Myocyte (in vitro differentiated cells): ENCODE measurements around the gene ADAMTSL5. TPM values are rescaled to one million over a fixed set of nuclear protein-coding genes. Genes with fewer than 3 reads are reported as not detected.
"Not testable (repeated sequence)": the region's sequence is repeated elsewhere in the genome, so short reads cannot be mapped to it uniquely, and the experiment has no call there.

Experiments used
- DNase-seq: peaks from one replicate; pipeline ENCODE4 v3.0.0-alpha.2; 2012; ENCODE audit warnings: low read depth
- total RNA-seq: library from RNA; depleted of rRNA; stranded (reverse); fragments of >200 nt; gene quantifications from 2 replicates; pipeline ENCODE4 v1.2.3, GENCODE V29; 2014

ADAMTSL5 gene
- total RNA-seq, 1 donor from 2014 or later = 9.8 TPM

DNA sequence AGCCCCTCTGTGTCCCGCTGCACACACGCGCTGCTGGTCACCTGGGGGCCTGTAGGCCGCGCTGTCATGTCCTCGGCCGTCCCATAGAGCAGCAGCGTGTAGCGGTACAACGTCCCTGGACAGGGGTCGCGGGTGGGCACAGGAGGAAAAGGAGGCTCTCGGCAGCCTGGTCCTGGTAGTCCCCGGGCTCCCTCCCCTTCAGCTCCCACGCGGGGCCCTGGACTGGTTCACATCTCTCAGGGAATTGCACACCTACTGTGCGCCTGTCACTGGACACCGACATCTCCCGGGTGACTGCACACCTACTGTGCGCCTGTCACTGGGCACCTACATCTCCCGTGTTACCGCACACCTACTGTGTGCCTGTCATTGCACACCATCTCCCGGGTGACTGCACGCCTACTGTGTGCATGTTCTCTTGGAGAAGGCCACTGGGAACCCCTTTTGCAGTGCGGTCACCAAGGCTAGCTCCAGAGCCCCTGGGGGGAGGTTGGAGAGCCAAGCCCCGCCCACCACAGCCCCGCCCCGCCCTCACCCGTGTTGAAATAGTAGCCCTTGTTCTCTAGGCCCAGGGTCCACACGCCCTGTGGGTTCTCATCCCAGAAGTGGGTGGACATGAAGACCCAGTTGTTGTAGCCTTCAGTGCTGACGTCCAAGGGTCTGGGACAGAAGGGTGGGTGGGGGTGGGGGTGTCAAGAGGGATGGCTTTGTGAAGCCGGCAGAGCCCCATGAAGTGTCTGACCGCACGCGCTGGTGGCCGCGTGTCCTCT lies 30.3 kb downstream of the ADAMTSL5 start:
- DNase-seq = no peak

DNA sequence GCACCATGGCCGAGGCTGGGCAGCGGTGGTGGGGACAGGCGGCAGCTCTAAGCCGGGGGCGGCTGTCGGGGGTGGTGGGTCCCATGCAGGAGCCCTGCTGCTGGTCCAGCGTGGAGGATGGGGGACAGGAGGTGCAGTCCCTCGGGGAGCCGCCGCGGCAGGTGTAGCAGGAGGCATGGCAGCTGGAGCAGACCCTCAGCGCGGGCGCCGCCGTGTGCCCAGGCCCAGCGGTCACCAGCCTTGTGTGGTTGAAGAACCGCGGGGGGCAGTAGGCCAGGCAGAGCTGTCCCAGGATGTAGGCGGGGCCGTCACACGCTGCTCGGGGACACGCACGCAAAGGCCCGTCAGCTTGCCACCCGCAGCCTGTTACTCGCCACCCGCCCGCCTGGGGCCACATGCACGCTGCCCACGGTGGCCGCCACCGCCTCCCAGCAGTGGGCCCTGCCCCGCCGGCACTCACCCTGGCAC lies 30.9 kb downstream of the ADAMTSL5 start:
- DNase-seq = no peak

DNA sequence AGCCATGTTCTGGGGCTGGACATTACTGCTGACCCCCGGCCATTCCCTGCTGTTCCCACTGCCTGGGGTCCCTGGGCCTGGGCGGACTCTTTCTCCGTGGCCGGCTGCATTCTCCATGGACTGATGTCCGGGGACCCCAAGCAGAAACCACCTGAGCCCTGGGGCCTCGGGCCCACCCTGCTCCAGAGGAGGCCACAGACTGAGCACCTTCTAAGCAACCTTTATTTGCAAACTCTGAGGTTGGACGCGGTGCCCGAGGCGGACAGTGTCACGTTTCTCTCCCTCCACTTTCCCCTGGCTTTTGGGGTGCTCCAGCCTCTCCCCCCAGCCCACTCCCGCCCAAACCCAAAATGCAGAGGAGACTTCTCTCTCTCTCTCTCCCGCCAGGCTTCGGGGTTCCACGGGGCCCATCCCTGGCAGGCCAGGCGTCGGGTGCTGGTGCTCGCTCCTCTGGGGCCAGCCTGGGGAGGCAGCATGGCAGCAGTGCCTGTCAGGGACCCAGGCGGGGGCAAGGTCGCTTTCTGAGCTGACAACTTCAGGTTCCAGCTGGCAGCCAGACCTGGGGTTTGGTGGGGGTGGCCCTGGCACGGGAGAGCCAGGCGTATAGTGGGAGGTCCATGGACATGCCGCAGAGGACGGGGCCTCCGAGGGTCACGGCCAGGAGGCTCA lies 31.5 kb downstream of the ADAMTSL5 start:
- DNase-seq = no peak

DNA sequence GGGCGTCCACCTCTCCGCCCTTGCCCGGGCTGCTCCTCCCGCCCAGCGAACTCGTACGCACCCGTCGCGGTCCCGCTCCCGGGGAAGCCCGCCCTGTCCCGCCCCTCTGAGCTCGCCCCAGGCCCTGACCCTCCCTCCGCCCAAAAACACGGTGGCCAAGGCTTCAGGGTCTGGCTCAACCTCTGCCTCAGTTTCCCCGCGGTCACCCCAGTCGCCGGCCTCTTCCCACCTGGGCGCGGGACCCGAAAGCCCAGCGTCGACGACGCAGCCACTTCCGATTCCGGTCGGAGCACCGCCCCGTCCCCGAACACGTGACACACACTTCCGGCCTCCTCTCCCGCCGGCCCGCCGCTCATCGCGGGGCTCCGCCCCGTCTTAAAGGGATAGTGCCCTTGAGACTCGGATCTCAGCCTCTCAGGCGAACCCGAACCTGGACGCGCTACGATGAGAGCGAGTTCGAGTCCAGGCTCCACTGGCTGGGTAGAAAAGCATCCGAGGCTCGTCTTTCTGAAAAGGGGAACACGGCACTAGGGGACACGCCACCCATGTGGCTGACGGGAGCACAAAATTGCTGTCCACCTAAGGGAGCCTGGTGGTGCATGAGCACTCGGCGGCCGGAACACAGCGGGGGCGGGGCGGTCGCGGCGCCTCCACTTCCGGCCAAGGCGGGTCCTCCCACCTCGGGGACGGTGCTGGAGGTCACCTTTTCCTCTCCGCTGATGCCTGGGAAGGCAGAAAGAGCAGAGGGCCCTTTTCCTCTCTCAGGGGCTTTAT lies 33.7 kb downstream of the ADAMTSL5 start, which contains the start of gene C19orf25:
Gene C19orf25 (minus strand): TSS at position 282 of the 774 bp plus-strand sequence. CDS start 312 bp downstream, outside the sequence.
- DNase-seq = peak; percentile 93

DNA sequence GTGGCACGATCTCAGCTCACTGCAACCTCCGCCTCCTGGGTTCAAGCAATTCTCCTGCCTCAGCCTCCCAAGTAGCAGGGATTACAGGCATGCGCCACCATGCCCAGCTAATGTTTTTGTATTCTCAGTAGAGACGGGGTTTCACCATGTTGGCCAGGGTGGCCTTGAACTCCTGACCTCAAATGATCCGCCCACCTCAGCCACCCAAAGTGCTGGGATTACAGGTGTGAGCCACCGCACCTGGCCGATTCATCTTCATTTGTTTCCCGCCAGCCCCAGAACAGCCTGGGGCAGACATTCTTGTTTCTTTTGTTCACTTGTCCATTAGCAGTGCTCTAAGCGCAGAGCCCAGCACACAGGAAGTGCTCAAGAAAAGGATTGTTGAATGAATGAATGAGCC lies 35.8 kb downstream of the ADAMTSL5 start:
- DNase-seq = not testable (repeated sequence)

DNA sequence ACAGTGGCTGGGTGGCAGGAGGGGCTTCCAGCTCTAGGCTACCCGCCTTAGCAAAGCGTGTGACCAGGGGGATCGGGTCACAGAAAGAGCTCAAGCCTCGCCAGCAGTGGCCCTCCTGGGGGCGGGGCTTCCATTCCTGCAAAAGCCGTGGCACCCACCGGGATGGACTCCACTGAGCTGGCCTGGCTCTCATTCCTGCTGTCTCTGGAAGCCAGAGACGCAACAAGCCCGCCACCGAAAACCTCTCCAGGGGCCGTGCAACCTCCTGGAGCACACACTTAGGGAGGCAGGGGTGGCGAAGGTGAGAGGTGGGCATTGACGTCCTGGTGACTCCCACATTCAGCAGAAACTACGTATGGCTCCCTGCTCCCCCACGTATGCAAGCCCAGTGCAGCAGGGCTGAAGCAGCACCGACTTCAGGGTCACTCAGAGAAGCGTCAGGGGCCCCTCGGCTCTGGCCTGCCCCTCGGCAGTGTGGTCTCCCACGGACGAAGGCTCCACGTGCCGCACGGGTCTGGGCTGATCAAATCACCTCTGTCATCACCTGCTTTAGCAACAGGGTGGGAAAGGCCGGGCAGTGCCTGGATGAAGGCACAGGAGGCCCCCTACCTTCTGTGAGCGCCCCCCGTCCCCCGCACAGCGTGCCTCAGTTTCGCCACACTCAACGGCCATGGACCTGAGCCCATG lies 36.9 kb downstream of the ADAMTSL5 start:
- DNase-seq = no peak

DNA sequence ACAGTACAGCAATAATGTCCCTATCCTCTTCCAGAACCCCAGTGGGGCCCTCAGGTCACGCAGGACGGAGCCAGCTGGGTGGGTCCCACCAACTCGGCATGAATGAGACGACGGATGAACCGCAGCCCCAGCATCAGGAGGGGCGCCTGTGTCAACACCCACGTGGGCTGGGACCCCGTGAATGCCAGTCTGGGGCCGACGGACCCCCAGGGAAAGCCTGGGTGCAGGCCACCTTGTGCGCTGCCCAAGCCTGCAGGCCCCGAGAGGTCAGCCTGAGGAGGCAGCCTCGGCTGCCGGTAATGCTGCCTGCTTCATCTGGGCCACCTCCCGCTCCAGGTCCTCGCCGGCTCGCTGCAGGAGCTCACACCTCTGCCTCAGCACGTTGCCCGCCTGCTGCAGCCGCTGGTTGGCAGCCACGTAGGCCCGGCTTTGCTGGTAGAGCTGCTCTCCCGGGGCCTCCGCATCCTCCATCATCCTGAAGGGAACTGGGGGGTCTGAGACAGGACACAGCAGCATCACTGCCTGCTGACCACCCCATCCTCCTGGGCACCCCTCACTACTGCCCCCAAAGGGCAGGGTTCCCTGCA lies 38.0 kb downstream of the ADAMTSL5 start:
- no peak for DNase-seq

DNA sequence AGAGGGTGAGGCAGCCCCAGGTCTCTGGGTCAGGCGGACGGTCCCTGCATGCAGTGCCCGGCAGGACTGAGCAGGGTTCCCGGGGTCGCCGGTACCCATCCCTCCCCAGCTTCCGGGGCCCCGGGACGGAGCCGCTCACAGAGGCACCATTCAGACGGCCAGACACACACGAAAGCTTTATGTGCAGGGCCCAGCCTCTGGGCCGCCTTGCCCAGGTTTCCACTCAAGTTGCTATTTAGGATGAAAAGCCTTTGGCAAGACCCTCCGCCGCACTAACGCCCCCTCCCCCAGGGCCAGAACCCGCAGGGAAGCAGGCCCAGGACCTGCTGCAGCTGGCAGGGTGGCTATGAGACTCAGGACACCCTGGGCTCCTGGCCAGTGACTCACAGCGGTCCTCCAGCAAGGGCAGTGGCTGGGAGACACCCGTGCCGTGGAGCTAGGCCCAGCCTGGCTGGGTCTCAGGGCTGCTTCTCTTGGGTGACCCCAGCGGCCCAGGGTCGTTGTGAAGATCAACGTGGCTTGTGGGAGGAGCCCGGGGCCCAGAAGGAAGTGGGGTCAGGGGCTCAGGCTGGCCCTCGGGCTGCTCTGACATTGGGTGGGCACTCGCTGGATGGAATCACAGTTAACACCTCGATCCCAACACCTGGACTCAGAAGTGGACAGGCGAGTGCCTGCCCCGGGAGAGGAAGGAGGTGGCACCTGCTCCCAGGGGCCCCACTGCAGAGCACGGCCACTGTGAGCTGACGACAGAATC lies 38.6 kb downstream of the ADAMTSL5 start:
- DNase-seq = peak; percentile 44

DNA sequence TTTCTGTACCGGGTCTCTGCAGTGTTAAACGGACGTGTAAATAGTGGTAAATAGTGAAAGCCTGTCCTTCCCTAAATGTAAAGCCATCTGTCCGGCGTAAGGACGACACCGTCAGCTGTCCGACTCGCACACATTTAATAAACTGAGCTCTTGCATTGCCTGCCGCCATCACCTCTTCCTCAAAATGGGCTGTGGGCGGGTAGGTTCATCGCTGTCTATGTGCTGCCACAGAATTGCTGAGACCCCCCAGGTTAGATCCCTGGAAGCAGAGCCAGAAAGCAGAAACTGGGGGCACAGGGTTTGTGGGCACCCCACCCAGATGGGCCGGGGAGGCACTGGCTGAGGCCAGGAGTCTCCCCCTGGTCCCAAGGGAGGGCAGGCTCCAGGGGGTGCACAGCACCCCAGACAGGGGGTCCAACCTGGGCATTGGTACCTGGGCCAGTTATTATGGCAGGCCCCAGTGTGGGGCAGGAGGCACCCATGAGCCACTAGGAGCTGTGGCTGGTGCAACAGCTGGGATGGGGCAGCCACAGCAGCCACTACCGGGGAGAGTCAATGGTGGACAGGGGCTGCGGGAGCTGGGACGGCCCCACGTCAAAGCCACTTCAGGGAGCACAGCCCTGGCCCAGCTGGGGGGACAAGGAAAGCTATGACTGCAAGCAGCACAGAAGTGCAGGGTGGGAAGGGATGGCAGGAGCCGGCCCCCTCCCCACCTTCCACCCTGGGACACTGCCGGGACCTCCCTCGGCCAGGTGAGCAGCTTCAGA lies 39.6 kb downstream of the ADAMTSL5 start:
- DNase-seq = no peak

DNA sequence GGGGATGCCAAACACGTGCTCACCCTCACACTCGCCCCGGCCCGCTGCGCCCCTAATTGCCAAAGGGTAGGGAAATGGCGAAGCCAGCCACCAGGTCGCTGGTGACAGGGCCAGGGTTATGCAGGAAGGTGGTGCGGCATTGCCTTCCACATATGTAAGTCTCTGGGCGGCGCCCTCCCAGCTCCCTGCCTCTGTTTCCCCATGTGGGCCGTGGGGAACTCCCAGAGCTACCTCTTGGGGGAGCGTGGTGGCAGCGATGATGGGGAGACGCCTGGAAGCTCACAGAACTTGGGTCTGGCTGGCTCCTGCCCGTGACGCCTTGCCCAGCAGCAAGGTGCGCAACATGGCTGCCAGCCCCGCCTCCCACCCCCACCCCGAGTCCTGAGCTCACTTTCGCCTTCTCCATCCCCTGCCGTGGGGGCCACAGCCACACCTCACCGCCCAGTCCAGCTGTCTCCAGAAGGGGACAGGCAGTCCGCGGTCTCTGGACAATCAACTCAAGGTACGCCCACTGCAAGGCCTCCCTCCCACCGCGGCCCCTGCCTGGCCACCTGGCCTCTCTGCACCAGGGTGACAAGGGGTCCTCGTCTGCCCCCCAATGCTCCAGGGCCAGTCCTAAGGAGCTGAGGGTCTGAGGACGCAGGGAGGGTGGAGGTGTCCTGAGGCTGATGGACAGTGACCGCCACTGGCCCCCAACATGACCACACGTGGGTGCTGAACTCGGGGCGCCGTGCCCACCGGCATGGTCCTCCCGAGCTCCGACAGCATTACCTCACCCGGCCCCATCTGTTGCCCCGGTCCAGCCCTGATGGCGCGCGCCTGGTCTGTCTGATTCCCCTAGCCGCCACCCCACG lies 40.4 kb downstream of the ADAMTSL5 start:
- DNase-seq = no peak

DNA sequence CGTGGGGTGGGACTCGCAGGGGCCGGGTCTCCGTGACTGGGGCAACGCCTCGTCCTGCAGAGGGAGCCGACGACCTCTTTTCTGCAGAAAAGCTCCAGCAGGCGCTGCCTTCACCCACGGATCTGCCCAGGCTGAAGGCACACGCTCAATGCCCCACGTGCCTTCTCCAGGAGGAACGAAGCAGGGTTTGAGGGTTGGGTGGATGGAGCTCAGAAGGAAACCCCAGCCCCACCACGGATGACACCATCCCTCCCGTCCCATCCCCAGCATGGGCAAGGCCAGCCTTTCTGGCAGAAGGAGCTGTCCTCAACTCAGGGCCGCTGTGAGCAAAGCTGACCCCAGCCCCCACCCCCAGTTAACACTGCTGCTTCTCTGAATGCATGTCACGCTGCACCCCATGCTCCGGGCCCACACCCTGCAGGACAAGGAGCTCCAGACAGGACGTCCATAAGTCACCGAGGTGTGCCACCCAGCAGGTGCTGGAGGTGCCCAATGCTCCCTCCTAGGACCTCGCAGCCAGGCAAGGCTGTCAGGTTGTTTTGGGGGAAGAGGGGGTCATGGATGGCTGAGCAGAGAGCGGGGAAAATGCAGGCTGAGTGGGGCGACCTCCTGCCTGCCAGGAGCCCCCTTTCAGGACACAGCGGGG lies 41.2 kb downstream of the ADAMTSL5 start:
- no peak for DNase-seq

DNA sequence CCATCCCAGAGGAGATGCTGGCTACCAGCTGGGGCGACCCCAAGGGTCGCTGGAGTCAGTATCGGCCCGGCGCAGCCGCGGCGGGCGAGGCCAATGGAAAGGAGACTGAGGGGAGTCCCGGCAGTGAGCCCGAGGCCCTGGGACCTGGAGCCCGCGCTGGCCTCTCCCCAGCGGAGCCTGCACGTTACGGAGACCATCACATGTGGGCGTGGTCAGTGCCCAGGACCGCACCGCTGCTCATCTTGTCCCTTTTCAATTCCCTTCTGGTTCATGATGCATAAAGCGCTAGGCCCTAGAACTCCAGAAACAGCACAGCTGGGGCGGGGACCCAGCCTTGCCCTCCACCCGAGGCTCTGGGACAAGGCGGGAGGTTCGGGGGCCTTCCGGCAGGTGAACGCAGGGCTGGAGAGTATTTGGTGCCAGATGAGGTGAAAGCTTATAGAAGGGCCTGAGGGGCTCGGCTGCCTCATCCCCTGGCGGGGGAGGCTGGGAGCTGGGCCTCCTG lies 41.8 kb downstream of the ADAMTSL5 start:
- no peak for DNase-seq

DNA sequence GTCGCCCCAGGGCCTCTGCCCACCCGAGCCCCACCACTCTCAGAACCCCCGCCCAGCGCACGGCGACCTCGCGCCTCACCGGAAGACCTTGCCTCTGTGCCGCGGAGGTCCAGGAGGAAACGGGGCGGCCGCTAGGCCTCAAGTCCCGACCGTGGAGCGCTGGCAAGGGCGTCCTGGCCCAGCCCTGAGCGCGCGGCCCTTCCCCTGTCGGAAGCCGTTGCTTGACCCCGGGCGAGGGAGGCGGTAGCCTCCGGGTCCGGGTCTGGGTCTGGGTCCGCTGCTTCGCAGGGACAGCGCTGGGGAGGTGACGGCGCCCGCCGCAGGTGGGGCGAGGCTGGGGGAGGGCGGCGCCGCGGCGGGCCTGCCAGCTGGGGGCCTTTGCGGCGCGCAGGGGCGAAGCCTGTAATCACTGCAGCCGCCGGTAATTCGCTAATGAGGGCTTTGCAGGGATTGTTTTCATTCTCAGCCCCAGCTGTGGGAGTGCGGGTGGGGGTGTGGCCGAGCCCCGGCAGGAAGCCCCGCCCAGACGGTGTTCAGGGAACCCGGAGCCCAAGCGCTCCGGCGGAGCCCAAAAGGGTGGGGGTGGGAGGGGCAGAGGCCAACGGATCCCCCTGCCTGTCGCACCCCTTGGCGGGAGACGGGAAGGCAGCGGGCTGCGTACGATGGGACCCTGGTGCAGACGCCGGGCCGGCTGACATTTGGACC lies 42.4 kb downstream of the ADAMTSL5 start:
- DNase-seq = no peak

DNA sequence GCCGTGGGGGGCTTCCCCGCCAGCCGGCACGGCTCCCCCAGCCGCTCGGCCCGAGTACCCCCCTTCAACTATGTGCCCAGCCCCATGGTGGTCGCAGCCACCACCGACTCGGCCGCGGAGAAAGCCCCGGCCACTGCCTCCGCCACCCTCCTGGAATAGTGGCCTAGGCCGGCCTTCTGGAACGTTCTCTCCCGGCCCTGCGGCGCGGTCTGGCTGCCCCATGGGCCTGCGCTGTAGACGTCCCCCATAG lies 42.8 kb downstream of the ADAMTSL5 start:
- no peak for DNase-seq

DNA sequence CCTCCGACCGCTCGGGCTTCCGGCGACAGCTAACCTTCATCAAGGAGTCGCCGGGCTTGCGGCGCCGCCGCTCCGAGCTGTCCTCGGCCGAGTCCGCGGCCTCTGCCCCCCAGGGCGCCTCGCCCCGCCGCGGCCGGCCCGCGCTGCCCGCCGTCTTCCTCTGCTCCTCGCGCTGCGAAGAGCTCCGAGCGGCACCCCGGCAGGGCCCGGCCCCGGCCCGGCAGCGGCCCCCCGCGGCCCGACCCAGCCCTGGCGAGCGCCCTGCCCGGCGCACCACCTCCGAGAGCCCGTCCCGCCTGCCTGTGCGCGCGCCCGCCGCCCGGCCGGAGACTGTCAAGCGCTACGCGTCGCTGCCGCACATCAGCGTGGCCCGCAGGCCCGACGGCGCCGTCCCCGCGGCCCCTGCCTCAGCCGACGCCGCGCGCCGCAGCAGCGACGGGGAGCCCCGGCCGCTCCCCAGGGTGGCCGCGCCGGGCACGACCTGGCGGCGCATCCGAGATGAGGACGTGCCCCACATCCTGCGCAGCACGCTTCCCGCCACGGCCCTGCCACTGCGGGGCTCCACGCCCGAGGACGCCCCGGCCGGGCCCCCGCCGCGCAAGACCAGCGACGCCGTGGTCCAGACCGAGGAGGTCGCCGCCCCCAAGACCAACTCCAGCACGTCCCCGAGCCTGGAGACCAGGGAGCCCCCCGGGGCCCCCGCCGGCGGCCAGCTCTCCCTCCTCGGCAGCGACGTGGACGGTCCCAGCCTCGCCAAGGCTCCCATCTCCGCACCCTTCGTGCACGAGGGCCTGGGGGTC lies 43.4 kb downstream of the ADAMTSL5 start:
- DNase-seq = no peak

DNA sequence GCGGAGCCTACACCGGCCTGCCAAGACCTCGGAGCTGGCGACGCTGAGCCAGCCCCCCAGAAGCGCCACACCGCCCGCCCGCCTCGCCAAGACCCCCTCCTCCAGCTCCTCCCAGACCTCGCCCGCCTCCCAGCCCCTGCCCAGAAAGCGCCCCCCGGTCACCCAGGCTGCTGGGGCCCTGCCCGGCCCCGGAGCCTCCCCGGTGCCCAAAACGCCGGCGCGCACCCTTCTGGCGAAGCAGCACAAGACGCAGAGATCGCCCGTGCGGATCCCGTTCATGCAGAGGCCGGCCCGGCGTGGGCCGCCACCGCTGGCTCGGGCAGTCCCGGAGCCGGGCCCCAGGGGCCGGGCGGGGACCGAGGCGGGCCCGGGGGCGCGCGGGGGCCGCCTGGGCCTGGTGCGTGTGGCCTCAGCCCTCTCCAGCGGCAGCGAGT lies 44.0 kb downstream of the ADAMTSL5 start:
- peak; percentile 51 for DNase-seq
